DOHH2 (cell line): ENCODE measurements around the gene RPS6KL1.

Experiments used
- H3F3A ChIP-seq: fragments of 200-600 bp; sonication (generic), shearing (Covaris generic); 2 replicates; pipeline ENCODE4 v1.6.0; 2016; ENCODE audit warnings: antibody characterized with exemption, mild to moderate bottlenecking; ENCODE audit not compliant: control insufficient read depth, insufficient read depth
- H3K27ac ChIP-seq: fragments of 200-600 bp; sonication (generic); 2 replicates; pipeline ENCODE4 v1.5.1; 2014; ENCODE audit warnings: low read depth, mild to moderate bottlenecking, low read length, moderate library complexity
- H3K27me3 ChIP-seq: fragments of 200-600 bp; sonication (generic); 2 replicates; pipeline ENCODE4 v1.6.1; 2014; ENCODE audit warnings: mild to moderate bottlenecking, low read length, mixed read lengths; ENCODE audit not compliant: control insufficient read depth
- H3K36me3 ChIP-seq: fragments of 200-600 bp; sonication (generic); 2 replicates; pipeline ENCODE4 v1.6.1; 2014; ENCODE audit warnings: mild to moderate bottlenecking, low read length, moderate library complexity, mixed read lengths; ENCODE audit not compliant: control insufficient read depth
- H3K4me1 ChIP-seq: fragments of 200-600 bp; sonication (generic); 2 replicates; pipeline ENCODE4 v1.6.1; 2014; ENCODE audit warnings: mild to moderate bottlenecking, low read length, mixed read lengths; ENCODE audit not compliant: control insufficient read depth
- H3K4me2 ChIP-seq: fragments of 200-600 bp; sonication (generic); 2 replicates; pipeline ENCODE4 v1.6.0; 2014; ENCODE audit warnings: mild to moderate bottlenecking, low read length, moderate library complexity
- H3K4me3 ChIP-seq: fragments of 200-600 bp; sonication (generic); 2 replicates; pipeline ENCODE4 v1.5.1; 2014; ENCODE audit warnings: mild to moderate bottlenecking, low read length, mixed read lengths
- H3K79me2 ChIP-seq: fragments of 200-600 bp; sonication (generic); 2 replicates; pipeline ENCODE4 v1.6.1; 2014; ENCODE audit warnings: mild to moderate bottlenecking, low read length, mixed read lengths; ENCODE audit not compliant: control insufficient read depth
- H3K9me2 ChIP-seq: fragments of 200-600 bp; sonication (generic); replicated peaks from 2 replicates; pipeline ENCODE4 v1.6.1; 2014; ENCODE audit warnings: mild to moderate bottlenecking, low read length, mixed read lengths; ENCODE audit not compliant: control insufficient read depth
- H3K9me3 ChIP-seq: fragments of 200-600 bp; sonication (generic); 2 replicates; pipeline ENCODE4 v1.6.1; 2014; ENCODE audit warnings: antibody characterized with exemption, low read length, mixed read lengths; ENCODE audit not compliant: control insufficient read depth, insufficient read depth
- H4K20me1 ChIP-seq: fragments of 200-600 bp; sonication (generic); 2 replicates; pipeline ENCODE4 v1.6.0; 2014; ENCODE audit warnings: low read depth, mild to moderate bottlenecking, antibody characterized with exemption, low read length, moderate library complexity; ENCODE audit not compliant: control insufficient read depth, insufficient read depth
- CTCF ChIP-seq: fragments of 200-600 bp; sonication (generic); IDR thresholded peaks from one replicate; pipeline ENCODE4 v1.5.1; 2014; ENCODE audit warnings: antibody characterized with exemption, mild to moderate bottlenecking, low read depth, low read length; ENCODE audit not compliant: poor library complexity, severe bottlenecking
- EZH2phosphoT487 ChIP-seq: fragments of 200-600 bp; sonication (generic); IDR thresholded peaks from 2 replicates; pipeline ENCODE4 v1.6.1; 2017; ENCODE audit warnings: borderline replicate concordance, mild to moderate bottlenecking, antibody characterized with exemption, low read length, moderate library complexity, mixed read lengths

Gene RPS6KL1

GRCh38 chr14:74960736-74961135, 37.7 kb upstream of the RPS6KL1 start:
- no peaks in the 10 kb centered on the region for H3K79me2 ChIP-seq
- no peak for TF ChIP-seq CTCF
- H4K20me1 ChIP-seq = no peaks in the 10 kb centered on the region
- H3K9me2 ChIP-seq = no peaks in the 10 kb centered on the region
- no peak overlapping the region for H3K4me2 ChIP-seq
- no peaks in the 10 kb centered on the region for H3K36me3 ChIP-seq
- H3K27ac ChIP-seq = no peak overlapping the region
- no peaks in the 10 kb centered on the region for H3F3A ChIP-seq
- H3K27me3 ChIP-seq = peaks cover under 1% of the 10 kb centered on the region; the same call in 1 of the 2 replicates
- no peak overlapping the region for H3K4me3 ChIP-seq
- H3K9me3 ChIP-seq = no peaks in the 10 kb centered on the region
- peaks cover 15% of the 10 kb centered on the region for H3K4me1 ChIP-seq

GRCh38 chr14:74959596-74960180, 36.6 kb upstream of the RPS6KL1 start:
- H3K4me1 ChIP-seq = peaks cover 21% of the 10 kb centered on the region
- no peaks in the 10 kb centered on the region for H3K9me3 ChIP-seq
- H4K20me1 ChIP-seq = no peaks in the 10 kb centered on the region
- peaks cover 9% of the 10 kb centered on the region for H3K27me3 ChIP-seq
- H3K4me3 ChIP-seq = no peak overlapping the region
- no peaks in the 10 kb centered on the region for H3F3A ChIP-seq
- no peaks in the 10 kb centered on the region for H3K9me2 ChIP-seq
- H3K4me2 ChIP-seq = no peak overlapping the region
- H3K36me3 ChIP-seq = no peaks in the 10 kb centered on the region
- H3K27ac ChIP-seq = no peak overlapping the region
- TF ChIP-seq CTCF = no peak
- no peak for TF ChIP-seq EZH2phosphoT487
- H3K79me2 ChIP-seq = no peaks in the 10 kb centered on the region

- H3K79me2 ChIP-seq = no peaks in the 10 kb centered on the region
- no peaks in the 10 kb centered on the region for H4K20me1 ChIP-seq
- H3K4me1 ChIP-seq = peaks cover 6% of the 10 kb centered on the region; the same call in 1 of the 2 replicates
- no peak overlapping the region for H3K27ac ChIP-seq
- no peaks in the 10 kb centered on the region for H3K9me3 ChIP-seq
- H3K9me2 ChIP-seq = no peaks in the 10 kb centered on the region
- H3K4me3 ChIP-seq = no peak overlapping the region
- H3K36me3 ChIP-seq = no peaks in the 10 kb centered on the region
- H3F3A ChIP-seq = no peaks in the 10 kb centered on the region
- H3K27me3 ChIP-seq = peaks cover 9% of the 10 kb centered on the region
- H3K4me2 ChIP-seq = no peak overlapping the region
- no peak for TF ChIP-seq EZH2phosphoT487
Observed at GRCh38 chr14:74956280-74957072, 33.4 kb upstream of the RPS6KL1 start.

- H3K4me2 ChIP-seq = no peak overlapping the region
- no peaks in the 10 kb centered on the region for H3F3A ChIP-seq
- no peaks in the 10 kb centered on the region for H4K20me1 ChIP-seq
- H3K4me3 ChIP-seq = no peak overlapping the region
- no peak for TF ChIP-seq CTCF
- TF ChIP-seq EZH2phosphoT487 = no peak
- H3K27me3 ChIP-seq = peaks cover 9% of the 10 kb centered on the region
- H3K79me2 ChIP-seq = no peaks in the 10 kb centered on the region
- H3K9me3 ChIP-seq = no peaks in the 10 kb centered on the region
- H3K36me3 ChIP-seq = no peaks in the 10 kb centered on the region
- no peaks in the 10 kb centered on the region for H3K9me2 ChIP-seq
- H3K27ac ChIP-seq = no peak overlapping the region
- peaks cover 6% of the 10 kb centered on the region; the same call in 1 of the 2 replicates for H3K4me1 ChIP-seq
Observed at GRCh38 chr14:74956027-74956279, 32.9 kb upstream of the RPS6KL1 start.
